GM12873 (cell line): Measurements from ENCODE around the gene GADD45GIP1.

Source experiments
- CTCF ChIP-seq: IDR thresholded peaks from 2 replicates; pipeline ENCODE4 v1.5.1; 2012; ENCODE audit warnings: low read depth, mild to moderate bottlenecking, moderate library complexity, low read length, control low read depth; ENCODE audit not compliant: insufficient read depth; ENCODE audit errors: missing control alignments

The GADD45GIP1 gene

GRCh38 chr19:12933287-12934072 is 23.5 kb downstream of the GADD45GIP1 start, which contains the start of gene FARSA:
FARSA (minus strand) TSS chr19:12933711; CDS start chr19:12933696, 15 bp downstream.
- TF ChIP-seq CTCF: no peak

DNA sequence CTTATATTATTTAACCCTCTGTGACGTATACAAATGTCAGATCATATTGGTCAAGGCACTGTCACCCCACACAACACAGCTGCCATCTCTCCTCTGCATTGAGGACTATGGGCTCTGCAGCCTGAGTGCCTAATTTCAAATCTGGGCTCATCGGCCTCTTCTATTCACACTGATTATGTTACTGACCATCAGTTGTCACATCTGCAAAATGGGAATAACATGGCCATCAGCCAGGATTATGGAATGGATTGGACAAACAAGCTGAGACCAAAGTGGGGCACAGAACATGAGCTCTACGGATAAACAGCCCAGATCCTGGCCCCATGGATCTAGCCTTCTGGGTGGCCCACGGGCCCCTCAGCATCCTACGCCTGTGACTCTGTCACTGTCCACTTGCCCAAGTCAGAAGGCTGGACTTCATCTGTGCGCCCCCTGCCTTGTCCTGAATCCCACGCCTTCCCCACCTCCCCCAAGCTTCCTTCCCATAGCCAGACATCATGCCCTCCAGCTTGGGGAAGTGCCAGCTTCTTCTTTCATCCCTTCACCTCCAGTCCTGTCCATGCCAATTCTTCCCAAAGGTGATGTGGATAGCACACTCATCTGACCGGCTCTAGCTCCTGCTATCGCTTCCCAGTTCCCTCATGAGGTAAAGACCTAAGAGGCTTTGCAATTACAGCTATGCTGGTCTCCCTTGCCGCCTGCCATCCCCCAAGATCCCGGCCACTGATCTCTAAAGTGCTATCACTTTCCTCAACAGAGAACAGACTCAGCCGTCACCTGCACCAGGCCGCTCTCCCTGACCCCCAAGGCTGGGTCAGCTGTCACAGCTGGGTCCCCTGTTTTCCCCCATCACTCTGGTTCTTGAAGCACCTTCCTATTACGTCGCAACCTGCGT is 24.4 kb downstream of the GADD45GIP1 start:
- TF ChIP-seq CTCF: no peak

- peak; percentile 5 for TF ChIP-seq CTCF
These were observed 26.9 kb downstream of the GADD45GIP1 start for GRCh38 chr19:12930002-12930645.

DNA sequence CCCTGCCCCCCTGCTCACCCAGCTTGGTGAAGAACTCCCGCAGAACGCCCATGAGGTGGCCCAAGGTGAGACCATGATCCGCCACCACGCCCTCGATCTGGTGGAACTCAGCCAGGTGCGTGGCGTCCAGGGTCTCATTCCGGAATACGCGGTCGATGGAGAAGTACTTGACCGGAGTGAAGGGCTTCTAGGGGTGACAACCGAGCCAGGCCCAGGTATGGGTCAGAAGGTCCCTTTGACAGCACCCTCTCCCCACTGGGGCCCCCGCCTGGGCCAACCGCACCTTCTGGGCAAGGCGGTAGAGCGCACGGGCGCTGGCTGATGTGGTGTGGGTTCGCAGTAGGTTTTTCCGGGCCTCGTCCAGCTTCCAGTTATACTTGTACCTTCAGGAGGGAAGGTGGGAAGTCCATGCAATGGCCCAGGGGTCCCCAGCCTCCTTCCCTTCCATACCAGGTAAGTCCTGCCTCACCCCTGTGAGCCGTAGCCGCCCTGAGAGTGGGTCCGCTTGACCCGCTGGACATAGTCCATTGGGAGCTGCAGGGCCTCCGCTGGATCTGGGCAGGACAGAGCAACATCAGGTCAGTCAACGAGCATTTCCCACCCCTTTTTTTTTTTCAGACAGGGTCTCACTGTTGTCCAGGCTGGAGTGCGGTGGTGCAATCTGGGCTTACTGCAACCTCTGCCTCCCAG is 32.3 kb downstream of the GADD45GIP1 start:
- no peak for TF ChIP-seq CTCF

- no peak for TF ChIP-seq CTCF
These were observed 34.1 kb downstream of the GADD45GIP1 start for GRCh38 chr19:12922959-12923358.

DNA sequence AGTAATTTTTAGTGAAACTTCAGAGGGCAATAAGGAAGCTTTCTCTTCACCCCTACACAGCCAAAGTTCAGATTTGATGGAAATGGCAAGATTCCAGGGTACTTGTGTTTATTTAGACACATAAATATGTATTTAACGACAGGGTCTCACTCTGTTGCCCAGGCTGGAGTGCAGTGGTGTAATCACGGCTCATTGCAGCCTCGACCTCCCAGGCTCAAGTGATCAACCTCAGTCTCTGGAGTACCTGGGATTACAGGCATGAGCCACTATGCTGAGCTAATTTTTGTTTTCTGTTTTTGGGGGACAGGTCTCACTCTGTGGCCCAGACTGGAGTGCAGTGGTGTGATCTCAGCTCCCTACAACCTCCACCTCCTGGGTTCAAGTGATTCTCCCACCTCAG is 36.0 kb downstream of the GADD45GIP1 start:
- no peak for TF ChIP-seq CTCF
